Stimulated activated CD8-positive, alpha-beta memory T cell treated with anti-CD3 and anti-CD28 coated beads, Interleukin-2, amount 100 ng/mL, for 1 hour (primary cell): Measurements from ENCODE around the gene RNF227.
"Not testable (repeated sequence)": the region's sequence is repeated elsewhere in the genome, so short reads cannot be mapped to it uniquely, and the experiment has no call there.

Source experiments
- DNase-seq, 2 donors: peaks; one replicate each; pipeline ENCODE4 v3.0.0-alpha.2; 2020; ENCODE audit warnings: low read depth in 2 of 2

RNF227 gene

GRCh38 chr17:7915611-7916384 is at the start of gene RNF227:
Gene RNF227, minus strand, starts transcription at chr17:7916289. Its CDS starts 94 bp downstream, at chr17:7916195.
- peak; percentile 56 to 64 for DNase-seq

GRCh38 chr17:7961421-7961820 is 45.3 kb upstream of the RNF227 start:
- DNase-seq: no peak

- DNase-seq: no peak
These were observed 43.6 kb upstream of the RNF227 start for GRCh38 chr17:7959503-7960253.

GRCh38 chr17:7956228-7956965 is 40.3 kb upstream of the RNF227 start:
- DNase-seq: no peak

GRCh38 chr17:7955414-7956227 is 39.5 kb upstream of the RNF227 start:
- no peak for DNase-seq

- DNase-seq: not testable (repeated sequence)
These were observed 37.2 kb upstream of the RNF227 start for GRCh38 chr17:7953266-7953665.

GRCh38 chr17:7951143-7951792 is 35.2 kb upstream of the RNF227 start:
- DNase-seq: no peak

GRCh38 chr17:7950578-7950977 is 34.5 kb upstream of the RNF227 start:
- no peak for DNase-seq

- no peak for DNase-seq
These were observed 31.6 kb upstream of the RNF227 start for GRCh38 chr17:7947651-7948050.

GRCh38 chr17:7946441-7946840 is 30.4 kb upstream of the RNF227 start:
- no peak for DNase-seq

- DNase-seq: no peak
These were observed 29.6 kb upstream of the RNF227 start for GRCh38 chr17:7945651-7946050.

- DNase-seq: no peak
These were observed 28.2 kb upstream of the RNF227 start for GRCh38 chr17:7944326-7944725.

GRCh38 chr17:7943291-7943690 is 27.2 kb upstream of the RNF227 start:
- no peak for DNase-seq

GRCh38 chr17:7940743-7941142 is 24.7 kb upstream of the RNF227 start:
- DNase-seq: no peak

- no peak for DNase-seq
These were observed 23.9 kb upstream of the RNF227 start for GRCh38 chr17:7940034-7940433.

- no peak for DNase-seq
These were observed 19.8 kb upstream of the RNF227 start for GRCh38 chr17:7935859-7936258.

GRCh38 chr17:7932949-7933348 is 16.9 kb upstream of the RNF227 start:
- DNase-seq: no peak

- no peak for DNase-seq
These were observed 16.4 kb upstream of the RNF227 start for GRCh38 chr17:7932483-7932891.

GRCh38 chr17:7931709-7932482 is 15.8 kb upstream of the RNF227 start, which contains the start of the genes CNTROB and TRAPPC1:
Gene CNTROB, plus strand, starts transcription at chr17:7932206. Its CDS starts 874 bp downstream, at chr17:7933080.
Gene TRAPPC1, minus strand, starts transcription at chr17:7931946. Its CDS starts 117 bp downstream, at chr17:7931829.
- peak; percentile 98 to 99 for DNase-seq
